ENCODE results near the gene HIPK4. TPM values are rescaled to one million over a fixed set of nuclear protein-coding genes. Genes with fewer than 3 reads are reported as not detected.

HIPK4 gene
- total RNA-seq, 1 experiment from 2014 or later, result 0.15 TPM

- DNase-seq (ENCODE audit: low spot score), result peak; percentile 49
- Histone ChIP-seq H3K27me3 (replicated peaks; ENCODE audit: insufficient read depth, low read depth, low read length, poor library complexity) (no peaks in the 10 kb centered on the region), H3K9me3 (ENCODE audit: low read depth, low read length, poor library complexity, severe bottlenecking) (no peaks in the 10 kb centered on the region), H3K4me1 (ENCODE audit: insufficient read depth, low read length, poor library complexity, severe bottlenecking) (peaks cover 10% of the 10 kb centered on the region), H3K36me3 (ENCODE audit: insufficient read depth, low read length, poor library complexity, severe bottlenecking) (no peaks in the 10 kb centered on the region), H3K4me3 (ENCODE audit: low read depth, low read length, poor library complexity, severe bottlenecking) (peak overlapping the region; percentile 86), H3K27ac (ENCODE audit: low read depth, low read length, poor library complexity, severe bottlenecking) (peak overlapping the region; percentile 66)
- no peak for TF ChIP-seq EZH2 (IDR thresholded peaks at IDR 0.05; ENCODE audit: borderline replicate concordance, low read depth, low read length, poor library complexity, severe bottlenecking)
- TF ChIP-seq CTCF (conservative IDR thresholded peaks at IDR 0.05; ENCODE audit: low read depth, low read length), result no peak
- ChIA-PET CTCF (interaction anchor here (0.7 to 1.4 kb wide), 2 partner anchors 44 to 505 kb away, joined by 15 read pairs; no protein-coding TSS in a partner anchor), POLR2A (ENCODE audit: low non-redundant PET) (no interaction called here)
- intact Hi-C loops (cut with micrococcal nuclease; ENCODE audit: unreplicated experiment), result no loop called here
- BruUV-seq (replicated peaks), result TSS peak; percentile 80
These were observed 40.9 kb downstream of the HIPK4 start for GRCh38 chr19:40348961-40349507.

GRCh38 chr19:40348125-40348913 is 41.7 kb downstream of the HIPK4 start, which contains the start of the genes C19orf47 and PLD3:
TSS of gene C19orf47 (minus strand) at chr19:40348397. CDS start at chr19:40341857, 6,540 bp downstream.
TSS of gene PLD3 (plus strand) at chr19:40348695. CDS start at chr19:40366484, 17,789 bp downstream.
- Histone ChIP-seq H3K27me3 (replicated peaks; ENCODE audit: insufficient read depth, low read depth, low read length, poor library complexity) (no peaks in the 10 kb centered on the region), H3K4me1 (ENCODE audit: insufficient read depth, low read length, poor library complexity, severe bottlenecking) (peaks cover 10% of the 10 kb centered on the region), H3K9me3 (ENCODE audit: low read depth, low read length, poor library complexity, severe bottlenecking) (no peaks in the 10 kb centered on the region), H3K27ac (ENCODE audit: low read depth, low read length, poor library complexity, severe bottlenecking) (peak within 1 kb of the TSS; percentile 66), H3K4me3 (ENCODE audit: low read depth, low read length, poor library complexity, severe bottlenecking) (peak within 1 kb of the TSS; percentile 86), H3K36me3 (ENCODE audit: insufficient read depth, low read length, poor library complexity, severe bottlenecking) (no peaks in the 10 kb centered on the region)
- peak; percentile 100 for DNase-seq (ENCODE audit: low spot score)
- intact Hi-C loops (cut with micrococcal nuclease; ENCODE audit: unreplicated experiment), result no loop called here
- POLR2A ChIA-PET (ENCODE audit: low non-redundant PET), result interaction anchor here (0.6 to 0.7 kb wide), 2 partner anchors 72 to 1284 kb away, joined by 6 to 7 read pairs; no protein-coding TSS in a partner anchor
- BruUV-seq (replicated peaks), result no TSS peak
- CTCF ChIA-PET, result interaction anchor here (0.7 to 1.4 kb wide), 3 partner anchors 43 to 505 kb away, joined by 3 to 15 read pairs (median 15); no protein-coding TSS in a partner anchor
- TF ChIP-seq EZH2 (IDR thresholded peaks at IDR 0.05; ENCODE audit: borderline replicate concordance, low read depth, low read length, poor library complexity, severe bottlenecking) (no peak), CTCF (conservative IDR thresholded peaks at IDR 0.05; ENCODE audit: low read depth, low read length) (no peak)

GRCh38 chr19:40344422-40344821 is 45.6 kb downstream of the HIPK4 start:
- H3K4me3 ChIP-seq (ENCODE audit: low read depth, low read length, poor library complexity, severe bottlenecking), result no peak overlapping the region
- BruUV-seq (replicated peaks), result no TSS peak
- no peak for DNase-seq (ENCODE audit: low spot score)
- TF ChIP-seq EZH2 (IDR thresholded peaks at IDR 0.05; ENCODE audit: borderline replicate concordance, low read depth, low read length, poor library complexity, severe bottlenecking), result no peak
- no peak for TF ChIP-seq CTCF (conservative IDR thresholded peaks at IDR 0.05; ENCODE audit: low read depth, low read length)
- ChIA-PET POLR2A (ENCODE audit: low non-redundant PET) (no interaction called here), CTCF (no interaction called here)
- no peaks in the 10 kb centered on the region for H3K9me3 ChIP-seq (ENCODE audit: low read depth, low read length, poor library complexity, severe bottlenecking)
- no peaks in the 10 kb centered on the region for H3K36me3 ChIP-seq (ENCODE audit: insufficient read depth, low read length, poor library complexity, severe bottlenecking)
- intact Hi-C loops (cut with micrococcal nuclease; ENCODE audit: unreplicated experiment), result no loop called here
- H3K4me1 ChIP-seq (ENCODE audit: insufficient read depth, low read length, poor library complexity, severe bottlenecking), result peaks cover 9% of the 10 kb centered on the region
- H3K27me3 ChIP-seq (replicated peaks; ENCODE audit: insufficient read depth, low read depth, low read length, poor library complexity), result no peaks in the 10 kb centered on the region
- H3K27ac ChIP-seq (ENCODE audit: low read depth, low read length, poor library complexity, severe bottlenecking), result no peak overlapping the region
